WI38 (cell line): Measurements from ENCODE around the gene KLHL15.

Source experiments
- H3K4me3 ChIP-seq: 2 replicates; pipeline ENCODE4 v1.5.1; 2011; ENCODE audit warnings: low read depth, mild to moderate bottlenecking, control low read depth, low read length
- TF ChIP-seq, protein P1 (sequence below): IDR thresholded peaks from 2 replicates; pipeline ENCODE4 v1.5.1; 2012; ENCODE audit warnings: low read depth, mild to moderate bottlenecking, control low read depth, low read length

KLHL15 gene

DNA sequence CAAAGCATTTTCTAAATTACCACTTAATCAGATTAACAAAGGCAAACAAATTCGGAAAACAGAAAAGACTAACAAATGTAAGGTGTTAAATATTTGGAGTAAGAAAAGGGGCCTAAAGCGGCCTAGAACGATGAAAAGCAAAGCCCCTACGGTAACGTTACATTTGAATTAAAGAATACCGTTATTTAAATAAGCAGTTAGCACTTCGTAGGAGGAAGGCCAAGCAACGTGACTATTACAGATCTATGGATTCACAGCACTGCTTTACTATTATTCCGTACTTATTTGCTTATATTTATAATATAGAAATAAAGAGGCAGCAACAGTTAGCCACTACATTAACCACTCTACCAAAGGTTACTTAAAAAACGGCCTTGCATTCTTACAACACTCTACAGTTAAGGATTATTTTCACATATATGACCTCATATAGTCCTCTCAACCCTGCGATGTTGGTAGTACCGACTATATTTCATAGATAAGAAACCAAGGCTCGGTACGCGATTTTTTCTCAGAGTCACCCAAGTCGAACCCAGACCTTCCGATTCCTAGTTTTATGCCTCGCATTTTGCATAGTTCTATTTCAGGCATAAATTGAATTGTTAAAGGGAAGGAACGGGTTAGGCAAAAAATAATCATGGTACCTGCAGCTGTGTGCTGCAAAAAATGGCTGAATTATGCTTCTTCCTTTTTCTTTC is 2.9 kb downstream of the KLHL15 start:
- peak overlapping the region; percentile 74 for H3K4me3 ChIP-seq
- TF ChIP-seq, protein P1, sequence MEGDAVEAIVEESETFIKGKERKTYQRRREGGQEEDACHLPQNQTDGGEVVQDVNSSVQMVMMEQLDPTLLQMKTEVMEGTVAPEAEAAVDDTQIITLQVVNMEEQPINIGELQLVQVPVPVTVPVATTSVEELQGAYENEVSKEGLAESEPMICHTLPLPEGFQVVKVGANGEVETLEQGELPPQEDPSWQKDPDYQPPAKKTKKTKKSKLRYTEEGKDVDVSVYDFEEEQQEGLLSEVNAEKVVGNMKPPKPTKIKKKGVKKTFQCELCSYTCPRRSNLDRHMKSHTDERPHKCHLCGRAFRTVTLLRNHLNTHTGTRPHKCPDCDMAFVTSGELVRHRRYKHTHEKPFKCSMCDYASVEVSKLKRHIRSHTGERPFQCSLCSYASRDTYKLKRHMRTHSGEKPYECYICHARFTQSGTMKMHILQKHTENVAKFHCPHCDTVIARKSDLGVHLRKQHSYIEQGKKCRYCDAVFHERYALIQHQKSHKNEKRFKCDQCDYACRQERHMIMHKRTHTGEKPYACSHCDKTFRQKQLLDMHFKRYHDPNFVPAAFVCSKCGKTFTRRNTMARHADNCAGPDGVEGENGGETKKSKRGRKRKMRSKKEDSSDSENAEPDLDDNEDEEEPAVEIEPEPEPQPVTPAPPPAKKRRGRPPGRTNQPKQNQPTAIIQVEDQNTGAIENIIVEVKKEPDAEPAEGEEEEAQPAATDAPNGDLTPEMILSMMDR = no peak

DNA sequence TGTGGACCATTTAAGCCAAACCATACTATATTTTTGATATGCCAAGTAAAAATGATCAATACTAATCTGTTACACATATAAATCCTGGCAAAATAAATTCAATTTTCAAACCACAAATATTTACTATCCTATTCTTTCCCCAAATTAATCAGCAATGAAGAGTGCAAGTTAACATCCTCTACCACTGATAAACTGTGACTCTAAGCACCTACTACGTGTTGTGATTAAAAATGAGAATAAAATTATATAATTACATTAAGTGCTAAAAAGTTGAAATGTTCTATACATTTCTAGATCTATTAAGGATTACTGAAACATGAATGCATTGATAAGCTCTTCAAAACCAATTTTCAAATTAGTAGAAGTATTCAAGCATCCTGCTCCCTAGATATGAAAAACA is 3.4 kb downstream of the KLHL15 start:
- peak overlapping the region; percentile 74 for H3K4me3 ChIP-seq
- TF ChIP-seq, protein P1 = no peak

DNA sequence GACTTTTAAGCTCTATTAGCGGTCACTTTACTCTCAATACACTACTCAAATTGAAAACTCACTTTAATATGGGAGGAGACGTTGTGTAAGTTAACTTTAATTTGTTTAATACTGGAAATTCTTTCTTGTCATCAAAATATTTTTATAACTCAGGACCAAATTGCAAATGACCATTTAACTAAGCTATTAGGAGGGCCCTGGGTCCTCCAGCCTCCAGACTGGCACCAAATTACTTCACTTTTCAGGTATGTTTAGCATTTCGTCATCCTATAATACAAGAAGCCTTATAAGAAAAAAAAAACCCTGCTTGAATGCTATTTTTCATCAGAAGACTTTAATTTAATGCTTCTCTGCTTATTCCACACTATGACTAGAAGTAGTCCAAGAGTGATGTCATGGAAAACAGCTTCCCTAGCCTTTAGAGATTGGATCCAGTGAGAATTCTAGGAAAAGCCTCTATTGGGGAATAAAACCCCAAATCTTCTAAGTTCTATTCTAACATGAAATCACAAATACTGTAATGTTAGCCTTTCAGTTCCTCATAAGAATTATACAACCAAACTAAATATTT is 6.6 kb downstream of the KLHL15 start:
- no peak overlapping the region for H3K4me3 ChIP-seq
- TF ChIP-seq, protein P1 = no peak

DNA sequence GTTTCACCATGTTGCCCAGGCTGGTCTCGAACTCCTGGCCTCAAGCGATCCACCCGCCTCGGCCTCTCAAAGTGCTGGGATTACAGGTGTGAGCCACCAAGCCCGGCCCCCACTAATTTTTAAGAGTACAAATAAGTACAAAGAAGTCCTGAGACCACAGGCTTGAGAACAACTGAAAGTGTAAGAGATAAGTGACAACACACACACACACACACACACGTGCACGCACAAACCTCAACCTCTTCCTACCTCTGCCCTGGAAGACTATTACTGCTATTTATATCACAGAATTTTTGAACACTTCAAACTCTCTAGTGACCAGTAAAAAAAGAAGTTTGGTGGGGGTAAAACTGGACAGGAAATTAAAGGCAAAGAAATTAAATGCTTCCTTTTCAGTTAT is 7.5 kb downstream of the KLHL15 start:
- no peak overlapping the region for H3K4me3 ChIP-seq
- TF ChIP-seq, protein P1 = no peak

DNA sequence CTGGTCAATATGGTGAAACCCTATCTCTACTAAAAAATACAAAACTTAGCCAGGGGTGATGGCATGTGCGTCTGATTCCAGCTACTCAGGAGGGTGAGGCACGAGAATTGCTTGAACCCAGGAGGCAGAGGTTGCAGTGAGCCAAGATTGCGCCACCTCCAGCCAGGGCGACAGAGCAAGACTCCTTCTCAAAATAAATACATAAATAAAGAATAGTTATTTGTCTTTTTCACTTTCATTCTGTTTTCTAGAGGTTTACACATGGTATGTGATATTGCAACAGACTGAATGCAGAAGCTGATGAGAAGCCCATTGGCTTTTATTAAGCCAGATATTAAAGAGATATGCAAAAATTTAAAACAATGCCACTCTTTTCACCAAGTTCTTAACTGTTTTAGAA is 8.2 kb downstream of the KLHL15 start:
- no peak overlapping the region for H3K4me3 ChIP-seq
- TF ChIP-seq, protein P1 = no peak

DNA sequence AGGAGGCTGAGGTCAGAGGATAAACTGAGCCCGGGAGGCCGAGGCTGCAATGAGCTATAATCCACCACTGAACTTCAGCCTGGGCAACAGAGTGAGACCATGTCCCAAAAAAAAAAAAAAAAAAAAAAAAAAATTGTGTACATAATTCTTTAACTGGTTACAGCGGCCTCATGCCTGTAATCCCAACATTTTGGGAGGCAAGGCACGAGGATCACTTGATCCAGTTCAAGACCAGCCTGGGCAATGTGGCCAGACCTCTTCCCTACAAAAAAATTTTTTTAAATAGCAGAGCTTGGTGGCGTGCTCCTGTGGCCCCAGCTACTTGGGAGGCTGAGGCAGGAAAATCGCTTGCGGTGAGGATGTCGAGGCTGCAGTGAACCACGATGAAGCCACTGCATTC is 9.3 kb downstream of the KLHL15 start:
- H3K4me3 ChIP-seq = no peak overlapping the region
- TF ChIP-seq, protein P1 = no peak

DNA sequence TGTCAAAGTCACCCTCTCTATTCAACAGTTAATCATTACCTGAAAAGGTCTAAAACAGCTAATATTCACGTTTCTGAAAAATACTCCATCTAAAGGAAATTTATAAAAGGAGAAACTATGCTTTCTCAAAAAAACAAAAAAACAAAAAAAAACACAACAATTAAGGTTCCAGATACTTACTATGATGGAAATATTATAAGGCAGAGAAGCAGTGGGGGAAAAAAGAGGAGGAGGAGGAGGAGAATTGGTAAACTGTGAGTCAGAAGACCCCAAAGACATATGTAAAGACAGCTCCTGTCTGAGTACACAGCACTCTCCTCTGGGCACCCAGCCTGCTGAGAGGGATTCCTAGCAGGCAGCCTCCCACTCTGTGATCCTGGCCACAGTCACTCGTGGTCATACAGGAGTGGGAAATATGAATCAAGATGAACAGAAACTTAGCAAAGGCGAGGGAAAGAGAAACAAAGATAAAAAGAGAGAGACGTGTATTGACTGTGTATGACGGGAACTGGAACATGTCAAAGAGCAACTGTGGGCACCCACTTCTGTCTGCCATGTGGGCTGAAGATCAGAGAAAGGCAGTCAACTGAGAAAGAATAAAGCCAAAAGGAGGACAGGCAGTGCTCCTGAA is 12.5 kb downstream of the KLHL15 start:
- TF ChIP-seq, protein P1 = no peak
- no peak overlapping the region for H3K4me3 ChIP-seq
